HG03103 (cell line): ENCODE results near the gene SLC22A31.
"Not testable (repeated sequence)": the region's sequence is repeated elsewhere in the genome, so short reads cannot be mapped to it uniquely, and the experiment has no call there.

Source experiments
- ATAC-seq: cut with Tn5 transposase; IDR thresholded peaks from one replicate; pipeline ENCODE4 v1.9.1; 2021; ENCODE audit warnings: low read depth; ENCODE audit not compliant: unreplicated experiment

SLC22A31 gene

DNA sequence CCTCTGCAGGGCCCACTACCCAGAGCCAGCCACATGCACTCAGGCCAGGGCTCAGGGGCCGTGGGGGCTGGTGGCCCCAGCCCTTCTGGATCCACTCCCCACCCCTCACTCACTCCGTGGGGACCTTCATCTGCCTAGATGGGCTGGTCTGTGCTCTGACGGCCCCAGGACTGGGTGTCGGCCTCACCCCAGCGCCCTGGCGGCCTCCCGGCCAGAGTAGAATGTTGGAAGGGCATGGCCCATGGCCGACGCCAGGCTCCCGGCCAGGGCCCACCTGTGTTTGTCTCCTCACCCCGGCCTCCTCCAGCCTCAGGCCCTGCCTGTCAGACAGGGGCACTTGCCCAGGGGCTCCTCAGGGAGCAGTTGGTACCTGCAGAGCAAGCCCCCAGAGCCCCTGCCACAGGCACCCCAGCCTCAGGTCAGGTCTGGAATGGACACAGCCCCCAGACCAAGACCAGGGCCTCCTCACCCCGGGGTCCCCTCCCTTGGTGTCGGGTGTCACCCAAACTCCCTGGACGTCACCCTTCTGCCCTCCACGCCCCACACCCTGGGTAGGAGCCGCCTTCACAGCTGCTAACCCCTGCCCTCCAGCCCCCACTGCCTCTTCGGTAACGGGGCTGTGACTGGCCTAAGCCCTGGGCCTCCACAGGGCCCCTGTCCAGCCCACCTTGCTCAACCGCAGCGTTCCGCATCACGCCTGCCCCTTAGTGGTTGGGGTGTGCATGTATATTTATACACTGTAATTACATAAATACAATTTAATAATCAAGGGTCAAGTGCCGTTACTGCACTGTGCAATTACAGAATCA, 31.8 kb downstream of the SLC22A31 start:
- ATAC-seq = no peak

GRCh38 chr16:89167425-89167941, 32.9 kb downstream of the SLC22A31 start:
- ATAC-seq = no peak

GRCh38 chr16:89166696-89167424, 33.5 kb downstream of the SLC22A31 start:
- no peak for ATAC-seq

GRCh38 chr16:89165681-89165979, 34.7 kb downstream of the SLC22A31 start:
- ATAC-seq = not testable (repeated sequence)

GRCh38 chr16:89164847-89165680, 35.3 kb downstream of the SLC22A31 start:
- ATAC-seq = no peak

DNA sequence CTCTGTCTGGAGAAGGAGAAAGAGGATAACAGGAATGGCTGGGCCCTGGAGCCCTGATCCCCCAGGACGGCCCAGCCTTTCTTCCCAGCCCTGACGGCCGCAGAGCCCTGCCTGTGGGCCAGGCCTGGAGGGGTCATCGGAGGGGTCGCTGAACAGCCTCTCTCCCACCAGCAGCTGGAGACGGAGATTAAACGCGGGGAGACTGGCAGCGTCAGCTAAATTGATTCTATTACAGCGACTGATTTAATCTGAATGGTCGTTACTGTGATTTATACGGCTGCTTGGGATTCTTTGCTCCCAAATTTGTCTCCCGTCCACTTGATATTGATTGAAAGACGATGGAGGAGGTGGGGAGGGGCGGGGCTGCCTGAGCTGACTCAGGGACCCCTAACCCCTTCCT, 35.9 kb downstream of the SLC22A31 start:
- no peak for ATAC-seq

DNA sequence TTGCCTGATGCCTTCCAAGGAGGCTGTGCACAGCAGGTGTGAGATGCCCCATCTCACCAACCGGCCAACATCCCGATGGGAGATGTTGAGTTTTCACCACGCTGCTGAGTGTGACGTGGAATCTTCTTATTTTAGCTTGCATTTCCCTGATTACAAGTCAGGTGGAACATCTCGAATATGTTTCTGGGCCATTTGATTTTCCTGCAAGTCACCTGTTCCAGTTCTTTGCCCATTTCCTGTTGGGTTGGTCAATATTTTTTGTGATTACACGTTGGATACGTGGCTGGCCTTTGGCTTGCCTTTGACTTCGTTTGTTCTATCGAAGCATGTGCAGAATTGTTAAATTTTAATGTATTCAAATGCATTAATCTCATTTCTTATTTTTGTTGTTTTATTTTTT, 37.0 kb downstream of the SLC22A31 start:
- no peak for ATAC-seq

DNA sequence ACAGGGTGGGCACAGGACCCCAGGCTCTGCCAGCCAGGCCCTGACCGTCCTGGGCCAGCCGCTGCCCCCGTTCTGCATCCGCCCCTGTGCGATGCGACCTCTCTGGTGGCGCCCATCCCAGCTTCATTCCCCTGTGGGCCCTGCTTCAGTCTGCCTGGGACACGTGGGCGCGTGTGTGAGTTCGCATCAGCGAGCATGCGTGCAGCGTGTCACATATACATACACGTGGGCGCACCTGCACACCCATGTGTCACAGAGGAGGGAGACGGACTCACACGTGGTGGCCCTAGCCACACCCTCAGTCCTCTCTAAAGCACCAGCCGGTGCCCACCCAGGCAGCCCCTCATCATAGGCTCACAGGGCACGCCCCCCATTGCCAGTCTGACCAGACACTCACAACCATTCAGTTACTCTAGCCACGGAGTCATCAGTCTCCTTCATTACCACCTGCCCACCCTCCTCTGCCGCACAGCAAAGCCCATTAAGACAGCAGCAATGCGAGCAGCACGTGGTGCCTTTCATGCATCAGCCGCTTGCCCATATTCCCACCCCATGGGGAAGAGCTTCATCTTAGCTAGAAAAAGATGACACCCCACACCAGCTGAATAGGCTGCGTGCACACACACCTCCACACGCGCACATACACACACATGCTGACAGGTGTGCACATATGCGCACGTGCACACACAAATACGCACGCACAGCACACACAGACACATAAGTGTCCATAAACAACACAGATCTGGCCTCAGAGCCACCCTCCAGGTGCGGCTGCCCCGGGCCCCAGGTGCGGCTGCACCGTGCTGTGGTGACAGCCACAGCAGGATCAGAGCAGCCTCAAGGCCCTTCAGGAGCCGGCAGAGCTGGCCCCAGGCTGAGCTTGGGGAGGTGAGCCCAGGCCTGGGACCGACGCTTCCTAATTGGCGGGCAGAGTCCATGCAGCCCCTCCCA, 38.3 kb downstream of the SLC22A31 start:
- no peak for ATAC-seq

DNA sequence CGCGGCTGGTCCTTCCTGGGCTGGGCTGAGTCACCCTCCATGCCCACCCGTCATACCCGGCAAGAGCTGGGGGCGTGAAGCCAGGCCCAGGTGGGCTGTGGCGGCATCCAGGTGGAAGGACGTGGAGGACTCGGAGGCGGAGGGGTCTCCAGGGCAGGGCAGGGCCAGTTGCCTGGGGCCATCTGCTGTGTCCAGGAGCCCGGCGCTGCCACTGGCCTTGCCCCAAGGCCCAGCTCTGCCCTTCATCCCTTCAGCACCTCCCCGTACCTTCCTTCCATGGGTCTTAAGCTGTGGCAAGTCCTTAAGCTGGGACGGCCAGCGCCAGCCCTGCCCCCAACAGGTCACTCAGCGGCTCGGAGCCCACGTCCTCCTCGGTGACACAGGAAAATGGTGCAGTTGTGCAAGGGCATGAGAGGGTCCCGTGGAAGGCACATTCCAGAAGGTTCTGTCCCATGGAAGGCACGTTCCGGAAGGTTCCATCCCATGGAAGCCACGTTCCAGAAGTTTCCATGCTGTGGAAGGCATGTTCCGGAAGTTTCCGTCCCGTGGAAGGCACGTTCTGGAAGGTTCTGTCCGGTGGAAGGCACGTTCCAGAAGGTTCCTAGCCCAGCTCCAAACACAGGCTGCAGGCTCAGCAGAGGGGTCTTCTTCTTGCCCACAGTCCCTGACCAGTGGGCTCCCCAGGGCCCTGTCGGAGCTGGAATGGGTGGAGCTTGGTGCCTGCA, 39.2 kb downstream of the SLC22A31 start:
- no peak for ATAC-seq

DNA sequence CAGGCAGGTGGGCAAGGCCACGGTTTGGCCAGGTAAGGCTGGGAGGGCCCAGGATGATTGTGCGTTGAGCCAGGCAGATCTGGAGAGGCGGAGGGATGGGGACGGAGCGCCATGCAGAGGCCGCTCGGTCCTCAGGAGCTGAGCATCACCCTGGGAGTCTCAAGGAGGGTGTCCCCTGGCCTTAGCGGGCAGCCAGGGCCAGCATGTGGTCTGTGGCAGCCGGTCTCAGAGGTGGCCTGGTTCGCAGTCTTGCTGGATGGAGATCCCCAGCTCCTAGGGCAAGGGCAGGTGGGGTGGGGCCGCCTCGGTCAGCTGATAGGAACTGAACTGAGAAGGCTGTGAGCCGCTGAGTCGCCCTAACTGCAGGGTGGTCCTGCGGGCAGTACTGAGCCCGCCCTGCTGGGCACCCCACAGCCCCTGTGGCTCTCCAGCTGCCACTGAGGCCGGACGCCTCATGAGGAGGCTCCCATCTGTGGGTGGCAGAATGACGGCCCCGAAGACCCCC, 40.4 kb downstream of the SLC22A31 start:
- no peak for ATAC-seq

DNA sequence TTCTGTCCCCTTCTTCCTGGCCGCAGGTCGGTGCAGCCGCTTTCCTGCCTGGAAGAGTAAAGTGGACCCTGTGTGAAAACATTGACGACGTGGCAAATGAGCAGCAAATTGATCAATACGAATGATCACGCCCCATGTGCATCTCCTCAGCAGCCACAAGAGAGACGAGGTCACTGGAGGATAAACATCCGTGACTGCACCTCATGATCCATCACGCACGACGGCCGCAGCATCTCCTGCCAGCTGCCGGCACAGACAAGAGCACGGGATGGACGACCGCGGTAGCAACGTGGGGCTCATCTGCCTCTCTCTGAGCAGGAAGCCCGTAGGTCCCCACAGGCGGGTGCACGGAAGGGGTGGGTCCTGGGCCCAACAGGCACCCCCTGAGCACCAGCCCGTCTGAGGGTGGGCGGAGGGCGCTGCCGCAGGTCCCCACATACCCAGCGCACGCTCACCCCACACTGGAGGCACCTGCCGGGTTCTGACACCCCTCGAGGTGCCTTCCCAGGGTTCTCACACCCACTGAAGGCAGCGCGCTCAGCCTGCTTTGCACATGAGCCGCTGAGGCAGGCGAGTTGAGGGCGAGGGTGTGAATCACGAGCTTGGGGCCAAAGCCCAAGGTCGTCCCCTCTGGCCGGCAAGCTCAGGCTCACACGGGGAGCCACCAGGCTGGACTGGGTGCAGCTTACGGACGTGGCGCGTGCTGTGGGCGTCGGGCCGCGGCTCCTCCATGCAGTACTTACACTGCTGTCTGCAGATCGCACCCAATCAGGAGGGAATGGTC, 41.1 kb downstream of the SLC22A31 start:
- no peak for ATAC-seq

DNA sequence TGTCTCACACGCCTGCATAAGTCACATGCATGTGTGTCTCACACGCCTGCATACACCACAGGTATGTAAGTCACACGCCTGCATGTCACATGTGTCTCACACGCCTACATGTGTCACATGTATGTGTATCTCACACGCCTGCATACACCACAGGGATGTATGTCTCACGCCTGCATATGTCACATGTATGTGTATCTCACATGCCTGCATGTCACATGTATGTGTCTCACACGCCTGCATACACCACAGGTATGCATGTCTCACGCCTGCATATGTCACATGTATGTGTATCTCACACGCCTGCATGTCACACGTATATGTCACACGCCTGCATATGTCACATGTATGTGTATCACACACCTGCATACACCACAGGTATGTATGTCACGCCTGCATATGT, 42.6 kb downstream of the SLC22A31 start:
- no peak for ATAC-seq

- no peak for ATAC-seq
These were observed 43.3 kb downstream of the SLC22A31 start for GRCh38 chr16:89156740-89157645.

DNA sequence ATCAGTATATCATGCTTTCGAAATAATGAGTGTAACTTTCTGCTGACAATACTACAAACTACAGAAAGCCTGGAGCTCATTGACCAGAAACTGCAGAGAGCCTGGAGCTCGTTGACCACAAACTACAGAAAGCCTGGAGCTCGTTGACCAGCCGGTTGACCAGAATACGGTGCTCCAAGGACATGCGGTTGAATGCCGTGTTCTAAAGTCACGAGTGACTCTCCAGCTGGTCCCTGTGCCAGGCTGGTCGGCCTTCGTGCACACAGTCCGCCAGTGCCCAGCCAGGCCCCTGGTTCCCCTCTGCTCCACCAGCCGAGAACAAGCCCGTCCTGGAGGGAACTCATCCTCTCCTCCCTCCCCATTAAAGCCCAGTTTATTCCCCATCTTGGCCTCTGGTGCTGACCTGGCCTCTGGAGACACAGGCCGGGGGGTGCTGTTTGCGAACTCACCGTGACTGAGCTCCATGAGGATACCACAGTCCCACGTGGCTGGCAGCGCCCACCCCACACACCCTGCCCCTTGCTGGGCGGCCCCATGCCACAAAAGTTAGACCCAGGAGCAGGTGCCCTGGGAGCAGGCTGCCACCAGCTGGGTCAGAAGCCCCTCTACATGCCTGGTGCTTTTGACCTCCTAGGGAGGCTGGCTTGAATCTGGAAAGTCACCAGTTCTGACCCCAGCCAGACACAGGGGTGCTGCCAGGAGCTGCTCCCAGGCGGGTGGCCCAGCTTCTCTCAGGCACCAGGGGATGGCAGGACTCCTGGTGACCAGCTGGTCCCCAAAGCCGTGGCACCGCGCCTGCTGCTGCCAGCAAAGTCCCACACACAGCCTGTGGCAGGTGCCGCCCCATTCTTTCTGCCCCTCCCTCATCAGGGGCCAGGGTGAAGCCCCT, 44.2 kb downstream of the SLC22A31 start:
- ATAC-seq = no peak

DNA sequence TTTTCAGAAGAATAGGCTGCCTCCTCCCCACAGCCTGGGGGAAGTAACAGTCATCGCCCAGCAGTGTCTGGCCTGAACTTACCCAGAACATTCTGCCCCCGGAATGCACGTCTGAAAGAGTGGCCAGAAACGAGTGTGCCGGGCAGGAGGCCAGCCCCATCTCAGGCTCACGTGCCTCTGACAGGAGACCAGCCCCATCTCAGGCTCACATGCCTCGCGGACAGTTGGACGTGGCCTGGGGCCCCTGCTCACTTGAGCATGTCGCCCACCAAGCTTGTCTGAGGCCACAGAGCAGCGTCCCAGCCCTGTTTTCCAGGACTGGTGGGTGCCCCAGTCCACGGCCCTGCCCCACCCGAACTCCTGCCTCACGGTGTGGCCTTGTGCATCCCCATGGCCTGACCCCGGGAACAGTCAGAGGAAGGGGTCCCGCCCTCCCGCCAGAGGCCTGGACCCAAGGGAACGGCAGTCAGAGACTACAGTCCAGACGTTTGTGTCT, 45.1 kb downstream of the SLC22A31 start:
- no peak for ATAC-seq
